Measurements from ENCODE around the gene IL17REL. TPM values are rescaled to one million over a fixed set of nuclear protein-coding genes. Genes with fewer than 3 reads are reported as not detected.

Gene IL17REL
- total and polyA plus RNA-seq, 2 of the 13 experiments (the other 11 are each of a cell fraction or from before 2014, with no cell fraction given): not detected

GRCh38 chr22:49970528-49971231 is 41.9 kb downstream of the IL17REL start (continued):
- TF ChIP-seq POGZ (CRISPR knock-in tag; IDR thresholded peaks at IDR 0.05): no peak; the same call in 1 of the 2 replicates
- 0 out of 2 replicates have a peak, but pooled peaks have one; percentile 63 for TF ChIP-seq PITX1 (CRISPR knock-in tag; IDR thresholded peaks at IDR 0.05)
- peak; percentile 95 for TF ChIP-seq CREM (IDR thresholded peaks at IDR 0.05)
- TF ChIP-seq CREM (CRISPR knock-in tag; IDR thresholded peaks at IDR 0.05): no peak
- no peak for TF ChIP-seq NBN (conservative IDR thresholded peaks at IDR 0.05)
- TF ChIP-seq AFF4 (CRISPR knock-in tag; IDR thresholded peaks at IDR 0.05): no peak
- no peak; the same call in 1 of the 2 replicates for TF ChIP-seq SP4 (CRISPR knock-in tag; IDR thresholded peaks at IDR 0.05)
- no peak for TF ChIP-seq ZNF382 (CRISPR knock-in tag; IDR thresholded peaks at IDR 0.05; ENCODE audit: borderline replicate concordance)
- TF ChIP-seq KDM2A (CRISPR knock-in tag; IDR thresholded peaks at IDR 0.05; ENCODE audit: borderline replicate concordance, low read depth): peak; percentile 71
- no peak for TF ChIP-seq ZNF510 (CRISPR knock-in tag; IDR thresholded peaks at IDR 0.05; ENCODE audit: low read depth)
- TF ChIP-seq KAT8 (CRISPR knock-in tag; IDR thresholded peaks at IDR 0.05): peak; percentile 72; the same call in 1 of the 2 replicates
- TF ChIP-seq MYNN (CRISPR knock-in tag; IDR thresholded peaks at IDR 0.05; ENCODE audit: low read depth): no peak
- TF ChIP-seq EHMT2 (IDR thresholded peaks at IDR 0.05; ENCODE audit: borderline replicate concordance, low read depth, low read length): no peak
- TF ChIP-seq LBX2 (CRISPR knock-in tag; IDR thresholded peaks at IDR 0.05; ENCODE audit: borderline replicate concordance): no peak; the same call in 1 of the 2 replicates
- 0 out of 2 replicates have a peak, but pooled peaks have one; percentile 30 for TF ChIP-seq MED13 (CRISPR knock-in tag; IDR thresholded peaks at IDR 0.05)
- no peak for TF ChIP-seq ZNF607 (CRISPR knock-in tag; IDR thresholded peaks at IDR 0.05; ENCODE audit: borderline replicate concordance)
- peak; percentile 81 for TF ChIP-seq ZFX (CRISPR knock-in tag; IDR thresholded peaks at IDR 0.05; ENCODE audit: low read depth)
- no peak; the same call in 1 of the 2 replicates for TF ChIP-seq UBTF (CRISPR knock-in tag; IDR thresholded peaks at IDR 0.05)
- TF ChIP-seq ZFP62 (CRISPR knock-in tag; IDR thresholded peaks at IDR 0.05): no peak
- peak in 1 of 2 experiments; percentile 81; a peak in 2 of 4 replicates for TF ChIP-seq ATF4 (CRISPR knock-in tag; IDR thresholded peaks at IDR 0.05)
- TF ChIP-seq TOE1 (CRISPR knock-in tag; IDR thresholded peaks at IDR 0.05): no peak
- no peak; the same call in 1 of the 2 replicates for TF ChIP-seq NCOR1 (IDR thresholded peaks at IDR 0.05; ENCODE audit: borderline replicate concordance, low read length)
- TF ChIP-seq ATAD3A (CRISPR knock-in tag; IDR thresholded peaks at IDR 0.05): no peak
- TF ChIP-seq RELA (CRISPR knock-in tag; IDR thresholded peaks at IDR 0.05): no peak

Data from HepG2 (cell line).